ENCODE measurements around the gene MICALL2. TPM values are rescaled to one million over a fixed set of nuclear protein-coding genes. Genes with fewer than 3 reads are reported as not detected.

MICALL2 gene
- total RNA-seq, 1 donor from 2014 or later: 76.5 TPM

GRCh38 chr7:1438208-1438607 is 21.1 kb downstream of the MICALL2 start:
- intact Hi-C loops (cut with DNase I): no loop called here

GRCh38 chr7:1437155-1437880 is 22.0 kb downstream of the MICALL2 start:
- TF ChIP-seq, protein P1, sequence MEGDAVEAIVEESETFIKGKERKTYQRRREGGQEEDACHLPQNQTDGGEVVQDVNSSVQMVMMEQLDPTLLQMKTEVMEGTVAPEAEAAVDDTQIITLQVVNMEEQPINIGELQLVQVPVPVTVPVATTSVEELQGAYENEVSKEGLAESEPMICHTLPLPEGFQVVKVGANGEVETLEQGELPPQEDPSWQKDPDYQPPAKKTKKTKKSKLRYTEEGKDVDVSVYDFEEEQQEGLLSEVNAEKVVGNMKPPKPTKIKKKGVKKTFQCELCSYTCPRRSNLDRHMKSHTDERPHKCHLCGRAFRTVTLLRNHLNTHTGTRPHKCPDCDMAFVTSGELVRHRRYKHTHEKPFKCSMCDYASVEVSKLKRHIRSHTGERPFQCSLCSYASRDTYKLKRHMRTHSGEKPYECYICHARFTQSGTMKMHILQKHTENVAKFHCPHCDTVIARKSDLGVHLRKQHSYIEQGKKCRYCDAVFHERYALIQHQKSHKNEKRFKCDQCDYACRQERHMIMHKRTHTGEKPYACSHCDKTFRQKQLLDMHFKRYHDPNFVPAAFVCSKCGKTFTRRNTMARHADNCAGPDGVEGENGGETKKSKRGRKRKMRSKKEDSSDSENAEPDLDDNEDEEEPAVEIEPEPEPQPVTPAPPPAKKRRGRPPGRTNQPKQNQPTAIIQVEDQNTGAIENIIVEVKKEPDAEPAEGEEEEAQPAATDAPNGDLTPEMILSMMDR (IDR thresholded peaks at IDR 0.05): no peak
- no peak overlapping the region for H3K4me3 ChIP-seq
- no peak for DNase-seq (ENCODE audit: low spot score in 2 of 2)
- peaks cover 42 to 46% of the 10 kb centered on the region in 2 donors for H3K36me3 ChIP-seq
- intact Hi-C loops (cut with DNase I): no loop called here
- H3K27ac ChIP-seq: no peak overlapping the region
- no peaks in the 10 kb centered on the region for H3K9me3 ChIP-seq
- no peaks in the 10 kb centered on the region for H3K27me3 ChIP-seq
- no peaks in the 10 kb centered on the region for H3K4me1 ChIP-seq

More at GRCh38 chr7:1438208-1438607, 21.1 kb downstream of the MICALL2 start:
- H3K9me3 ChIP-seq: no peaks in the 10 kb centered on the region
- no peak for DNase-seq (ENCODE audit: low spot score in 2 of 2)
- no peaks in the 10 kb centered on the region for H3K4me1 ChIP-seq
- H3K27ac ChIP-seq: no peak overlapping the region
- no peaks in the 10 kb centered on the region for H3K27me3 ChIP-seq
- H3K36me3 ChIP-seq: peaks cover 42 to 47% of the 10 kb centered on the region in 2 donors
- TF ChIP-seq, protein P1 (IDR thresholded peaks at IDR 0.05): no peak
- H3K4me3 ChIP-seq: no peak overlapping the region

DNA sequence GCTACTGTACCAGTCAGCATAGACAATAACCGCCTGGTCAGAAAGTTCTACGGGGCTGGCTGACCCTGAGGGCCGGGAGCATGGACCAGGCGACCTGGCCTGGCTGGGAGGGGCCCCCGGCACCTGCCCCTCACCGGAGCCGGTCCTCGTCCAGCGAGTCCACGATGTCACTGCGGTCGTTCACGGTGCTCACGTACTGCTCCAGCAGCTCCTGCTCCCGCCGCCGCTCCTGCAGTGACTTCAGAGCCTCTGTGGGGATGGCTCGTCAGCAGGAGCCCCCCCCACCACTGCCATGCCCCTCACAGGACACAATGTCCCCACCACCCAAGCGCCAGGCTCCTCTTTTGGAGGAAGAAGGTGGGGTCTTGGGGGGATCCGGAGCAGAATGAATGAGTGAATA is 22.7 kb downstream of the MICALL2 start:
- H3K36me3 ChIP-seq: peaks cover 39% of the 10 kb centered on the region in 2 donors

GRCh38 chr7:1434891-1435670 is 24.2 kb downstream of the MICALL2 start:
- Histone ChIP-seq H3K27ac (no peak overlapping the region), H3K4me1 (no peaks in the 10 kb centered on the region), H3K4me3 (no peak overlapping the region), H3K27me3 (no peaks in the 10 kb centered on the region), H3K9me3 (no peaks in the 10 kb centered on the region), H3K36me3 (peaks cover 25% of the 10 kb centered on the region in 2 donors)
- intact Hi-C loops (cut with DNase I): loop anchor here (5.0 kb wide), 1 partner anchor 243 kb away; no protein-coding TSS in a partner anchor
- TF ChIP-seq, protein P1 (IDR thresholded peaks at IDR 0.05): no peak
- DNase-seq (ENCODE audit: low spot score in 2 of 2): no peak

More for the DNA sequence above, 22.7 kb downstream of the MICALL2 start:
- TF ChIP-seq, protein P1 (IDR thresholded peaks at IDR 0.05): no peak
- Histone ChIP-seq H3K9me3 (no peaks in the 10 kb centered on the region), H3K27ac (no peak overlapping the region), H3K4me3 (no peak overlapping the region), H3K4me1 (no peaks in the 10 kb centered on the region), H3K27me3 (no peaks in the 10 kb centered on the region)
- DNase-seq (ENCODE audit: low spot score in 2 of 2): no peak
- intact Hi-C loops (cut with DNase I): no loop called here

- H3K36me3 ChIP-seq: peaks cover 23 to 24% of the 10 kb centered on the region in 2 donors
- no peak overlapping the region for H3K27ac ChIP-seq
- H3K9me3 ChIP-seq: no peaks in the 10 kb centered on the region
- no peak for DNase-seq (ENCODE audit: low spot score in 2 of 2)
- TF ChIP-seq, protein P1 (IDR thresholded peaks at IDR 0.05): no peak
- H3K4me3 ChIP-seq: no peak overlapping the region
- H3K4me1 ChIP-seq: no peaks in the 10 kb centered on the region
- H3K27me3 ChIP-seq: no peaks in the 10 kb centered on the region
- intact Hi-C loops (cut with DNase I): loop anchor here (5.0 kb wide), 1 partner anchor 242 kb away; no protein-coding TSS in a partner anchor
Measured at GRCh38 chr7:1434165-1434718, 25.0 kb downstream of the MICALL2 start.
